Airway epithelial cell (primary cell): ENCODE results near the gene FGF18. TPM values are rescaled to one million over a fixed set of nuclear protein-coding genes. Genes with fewer than 3 reads are reported as not detected.

ENCODE experiments used
- total RNA-seq: library from RNA; depleted of rRNA; stranded (reverse); fragments of >200 nt; gene quantifications from 2 replicates; pipeline ENCODE4 v1.2.3, GENCODE V29; 2015

Gene FGF18, protein sequence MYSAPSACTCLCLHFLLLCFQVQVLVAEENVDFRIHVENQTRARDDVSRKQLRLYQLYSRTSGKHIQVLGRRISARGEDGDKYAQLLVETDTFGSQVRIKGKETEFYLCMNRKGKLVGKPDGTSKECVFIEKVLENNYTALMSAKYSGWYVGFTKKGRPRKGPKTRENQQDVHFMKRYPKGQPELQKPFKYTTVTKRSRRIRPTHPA
- not detected in 2 replicates for total RNA-seq

DNA sequence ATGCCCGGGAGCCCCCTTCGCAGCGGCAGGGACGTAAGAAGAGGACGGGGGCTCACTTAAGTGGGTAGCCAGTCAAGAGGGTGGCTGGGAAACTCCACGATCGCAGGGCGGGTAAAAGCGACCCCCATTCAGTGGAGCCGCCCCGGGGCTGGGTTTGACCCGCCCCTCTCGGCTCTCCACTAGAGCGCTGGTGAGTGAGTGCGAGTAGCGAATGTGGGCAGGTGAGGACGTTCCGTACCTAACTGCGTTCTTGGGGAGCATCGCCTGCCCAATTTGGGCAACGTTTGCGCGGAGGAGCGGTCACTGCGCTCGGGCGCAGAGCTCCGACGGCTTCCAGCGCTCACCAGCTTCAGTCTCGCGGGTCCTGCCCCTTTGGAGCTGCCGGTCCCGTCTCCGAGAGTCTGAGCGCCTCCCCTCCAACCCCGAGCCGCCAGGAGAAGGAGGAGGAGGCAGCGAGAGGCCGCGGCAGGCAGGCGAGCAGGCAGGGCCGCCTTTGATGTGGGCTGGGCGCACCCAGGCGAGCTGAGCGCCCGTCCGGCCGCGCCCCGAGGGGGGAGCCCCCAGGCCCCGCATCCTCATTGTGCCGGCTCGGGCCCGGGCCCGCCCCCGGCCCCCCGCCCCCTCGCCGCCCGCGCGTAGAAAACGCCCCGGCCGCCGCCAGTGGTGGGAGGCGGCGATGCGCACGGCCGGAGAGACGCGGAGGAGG, at the start of gene FGF18:
Gene FGF18 (plus strand): TSS at position 666 of the 706 bp plus-strand sequence. CDS start 553 bp downstream, outside the sequence.

DNA sequence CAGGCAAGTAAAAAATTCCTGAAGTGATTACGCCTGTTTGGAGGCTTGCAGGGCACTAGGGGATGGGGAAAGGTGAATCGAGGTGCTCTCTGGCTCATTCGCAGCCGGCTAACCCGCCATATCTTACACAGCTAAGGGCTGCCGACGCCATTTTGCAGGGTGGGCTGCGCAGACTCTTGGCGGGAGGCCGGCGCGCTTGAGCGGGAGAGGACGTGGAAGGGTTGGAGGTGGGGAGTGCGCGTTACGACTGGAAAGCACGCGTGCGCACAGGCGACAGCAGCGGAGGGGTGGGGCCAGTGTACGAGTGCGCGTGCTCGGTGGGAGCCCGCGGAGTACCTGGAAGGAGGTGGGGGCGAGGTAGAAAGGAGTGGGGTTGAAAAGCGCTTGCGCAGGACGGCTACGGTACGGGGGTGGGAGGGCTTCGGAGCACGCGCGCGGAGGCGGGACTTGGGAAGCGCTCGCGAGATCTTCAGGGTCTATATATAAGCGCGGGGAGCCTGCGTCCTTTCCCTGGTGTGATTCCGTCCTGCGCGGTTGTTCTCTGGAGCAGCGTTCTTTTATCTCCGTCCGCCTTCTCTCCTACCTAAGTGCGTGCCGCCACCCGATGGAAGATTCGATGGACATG, 32.0 kb upstream of the FGF18 start, which contains the start of gene NPM1:
Gene NPM1 (plus strand): TSS at position 505 of the 625 bp plus-strand sequence. CDS start 100 bp downstream, at position 605.

Other genes starting within 250 kb of the FGF18 start
- 0.07 TPM in 1 of 2 replicates, not detected in the other for gene TLX3, start 110.4 kb upstream of the FGF18 start, total RNA-seq
- 1,761 and 1,828 TPM in 2 replicates for gene NPM1, start 31.8 kb upstream of the FGF18 start, total RNA-seq